GM04504 (cell line): ENCODE data around the gene BANP.
"Not testable (repeated sequence)": the region's sequence is repeated elsewhere in the genome, so short reads cannot be mapped to it uniquely, and the experiment has no call there.

ENCODE experiments used
- DNase-seq: peaks from one replicate; pipeline ENCODE4 v3.0.0-alpha.2; 2012; ENCODE audit warnings: low read depth

BANP gene

DNA sequence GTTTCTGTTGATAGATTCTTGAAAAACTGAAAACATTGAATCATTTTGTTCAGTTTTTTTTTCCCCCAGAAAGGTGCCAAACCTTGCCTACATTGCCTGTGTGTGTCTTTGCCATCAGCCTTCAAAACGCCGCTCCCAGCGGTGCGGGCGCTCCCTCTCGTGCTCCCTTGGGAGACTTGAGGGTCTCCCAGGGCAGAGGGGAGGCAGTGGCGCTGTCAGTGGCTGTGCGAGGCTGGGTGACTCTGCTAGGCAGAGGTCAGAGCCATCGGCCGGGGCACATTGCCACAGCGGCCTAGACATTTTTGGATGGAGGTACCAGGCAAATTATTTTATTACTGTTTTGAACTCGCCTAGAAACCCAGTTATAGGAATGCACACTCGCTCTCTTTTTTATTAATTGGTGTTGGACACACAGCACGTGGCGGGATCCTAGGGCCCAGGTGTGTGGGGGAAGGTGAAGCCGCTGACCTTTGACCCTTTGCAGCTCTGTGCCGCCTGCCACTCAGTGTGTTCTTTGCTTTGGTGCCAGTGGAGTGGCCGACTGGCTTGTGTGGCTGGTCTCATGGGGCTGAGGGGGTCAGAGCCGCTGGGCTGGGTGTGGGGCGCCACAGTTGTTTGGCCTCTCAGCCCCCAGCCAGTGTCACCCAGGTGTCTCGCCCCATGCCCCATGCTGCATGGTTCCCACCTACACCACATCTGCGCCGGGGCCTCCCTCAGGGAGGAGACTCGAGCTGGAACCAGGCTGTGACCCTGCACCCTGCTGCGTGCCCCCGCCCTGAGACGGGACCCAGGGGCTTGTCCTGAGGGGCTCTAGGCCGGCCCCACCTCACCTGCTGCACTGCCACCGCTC, 115.7 kb downstream of the BANP start:
- no peak for DNase-seq

DNA sequence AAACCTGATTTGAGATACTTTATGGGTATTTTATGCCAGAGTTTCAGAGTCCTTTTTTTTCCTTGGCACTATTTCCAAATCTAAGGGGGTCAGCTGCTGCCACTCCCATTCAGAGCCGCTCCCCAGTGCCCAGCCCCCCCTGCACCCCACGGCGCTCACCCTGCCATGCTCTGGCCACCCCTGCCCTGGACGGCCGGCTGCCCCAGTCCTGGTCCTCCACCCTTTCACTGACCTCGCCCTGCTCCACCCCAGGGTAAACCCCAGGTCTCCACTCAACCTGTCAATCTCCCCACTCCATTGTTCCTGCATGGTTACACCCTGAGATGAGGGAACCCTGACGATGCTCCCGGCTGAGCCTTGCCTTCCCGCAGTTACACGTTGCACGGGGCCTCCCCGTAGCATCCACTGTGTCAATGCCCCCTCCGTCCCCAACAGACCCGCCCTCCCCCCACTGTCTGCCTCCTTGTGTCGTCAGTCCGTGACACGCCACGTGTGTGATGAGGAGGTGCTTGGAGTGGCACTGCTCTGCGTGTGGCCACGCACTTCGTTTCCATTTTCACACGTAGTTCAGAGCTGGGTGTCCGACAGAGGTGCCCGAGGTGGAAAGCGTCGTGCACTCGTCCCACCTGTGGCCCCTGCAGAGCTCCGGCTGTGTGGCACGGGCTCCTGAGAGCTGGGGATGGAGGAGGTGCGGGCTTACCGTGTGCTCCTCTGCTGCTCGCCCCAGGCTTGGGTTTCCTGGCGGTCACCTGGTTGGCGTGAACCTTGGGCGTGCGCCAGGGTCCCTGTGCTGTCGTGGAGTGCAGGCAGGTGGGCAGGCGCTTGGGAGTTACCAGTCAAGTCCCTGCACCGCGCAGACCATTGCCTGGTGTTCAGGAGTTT, 116.5 kb downstream of the BANP start:
- no peak for DNase-seq

DNA sequence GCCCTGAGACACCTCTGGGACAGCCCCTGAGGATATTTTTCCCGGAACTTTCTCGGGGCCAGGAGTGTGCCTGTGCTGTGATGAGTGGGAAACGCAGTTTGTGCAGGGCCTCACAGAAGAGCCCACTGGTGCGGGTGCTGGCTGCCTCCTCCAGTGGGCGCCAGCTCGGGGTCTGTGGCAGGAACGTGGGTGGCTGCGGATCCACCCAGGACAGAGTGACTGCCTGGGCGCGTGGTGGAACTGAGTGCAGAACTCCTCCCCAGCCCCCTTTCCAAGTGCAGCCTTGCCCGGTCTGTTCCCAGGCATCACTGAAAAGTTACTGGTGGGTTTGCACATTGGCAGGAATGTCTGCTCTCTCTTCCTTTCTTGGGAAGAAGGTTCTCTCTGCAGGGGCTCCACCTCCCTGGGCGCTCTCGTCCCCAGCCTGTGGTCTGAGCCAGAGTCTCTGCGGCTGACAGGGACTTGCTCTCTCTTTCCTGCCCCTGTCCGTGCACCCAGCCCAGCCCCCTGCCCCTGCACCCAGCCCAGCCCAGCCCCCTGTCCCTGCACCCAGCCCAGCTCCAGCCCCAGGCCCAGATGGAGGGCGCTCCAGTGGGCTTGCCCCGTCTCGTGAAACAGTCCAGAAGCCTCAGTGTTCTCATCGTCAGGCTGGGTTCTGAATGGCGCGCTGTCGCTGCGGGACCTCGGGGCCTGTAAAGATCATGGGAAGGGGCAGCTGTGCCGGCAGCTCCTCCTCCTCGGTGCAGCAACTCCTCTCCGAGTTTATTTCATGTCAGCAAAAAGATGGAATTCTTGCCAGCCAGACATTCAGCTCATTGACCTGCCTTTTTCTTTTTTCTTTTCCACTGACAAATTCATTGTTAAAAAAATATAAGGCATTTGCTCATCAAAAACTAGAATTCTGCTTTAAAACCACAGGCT, 117.5 kb downstream of the BANP start:
- DNase-seq = no peak

DNA sequence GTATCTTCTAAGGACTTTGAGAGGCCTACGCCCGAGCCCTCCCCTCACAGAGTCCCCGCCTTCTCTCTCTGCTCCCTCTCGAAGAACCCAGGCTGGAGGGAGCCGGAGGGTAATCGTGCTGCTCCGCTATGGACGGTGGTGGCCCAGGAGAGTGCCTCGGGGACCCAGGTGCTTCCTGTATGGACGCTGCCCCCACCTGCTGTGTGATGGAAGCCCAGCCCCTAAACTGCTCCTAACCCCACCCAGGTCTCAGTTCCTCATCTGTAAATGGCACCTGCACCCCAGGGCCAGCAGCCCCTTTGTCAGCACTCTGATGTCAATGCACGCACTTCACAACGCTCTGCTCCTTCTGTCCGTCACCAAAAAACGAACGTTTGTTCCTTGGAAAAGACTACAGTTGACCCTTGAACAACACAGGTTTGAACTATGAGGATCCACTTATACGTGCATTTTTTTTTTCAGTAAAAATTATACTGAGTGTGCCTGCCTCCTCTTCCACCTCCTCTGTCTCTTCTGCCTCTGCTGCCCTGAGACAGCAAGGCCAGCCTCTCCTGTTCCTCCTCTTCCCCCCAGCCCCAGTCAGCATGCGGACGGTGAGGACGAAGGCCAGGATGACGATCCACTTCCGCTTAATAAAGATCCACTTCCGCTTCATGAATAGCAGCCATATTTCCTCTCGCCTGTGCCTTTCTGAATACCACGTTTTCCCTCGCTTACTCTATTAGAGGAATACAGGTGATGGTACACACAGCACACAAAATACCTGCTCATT, 118.3 kb downstream of the BANP start:
- DNase-seq = no peak

DNA sequence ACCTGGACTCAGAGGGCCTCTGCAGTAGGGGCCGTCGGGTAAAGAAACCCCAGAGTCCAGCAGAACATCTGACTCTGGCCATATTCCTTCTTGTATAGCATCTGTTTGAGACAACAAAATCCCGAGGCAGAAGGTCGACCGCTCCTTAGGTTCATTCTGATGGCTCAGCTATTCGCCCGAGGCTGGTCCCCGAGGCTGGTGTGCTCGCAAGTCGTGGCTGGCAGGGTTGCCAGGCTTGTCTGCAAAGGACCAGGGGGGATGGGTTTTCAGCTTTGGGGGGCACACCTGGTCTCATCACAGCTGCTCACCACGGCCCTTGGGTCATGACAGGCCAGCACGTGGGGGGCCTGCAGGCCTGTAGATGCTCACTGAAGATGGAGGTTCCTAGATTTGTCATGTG, 119.1 kb downstream of the BANP start:
- DNase-seq = no peak

DNA sequence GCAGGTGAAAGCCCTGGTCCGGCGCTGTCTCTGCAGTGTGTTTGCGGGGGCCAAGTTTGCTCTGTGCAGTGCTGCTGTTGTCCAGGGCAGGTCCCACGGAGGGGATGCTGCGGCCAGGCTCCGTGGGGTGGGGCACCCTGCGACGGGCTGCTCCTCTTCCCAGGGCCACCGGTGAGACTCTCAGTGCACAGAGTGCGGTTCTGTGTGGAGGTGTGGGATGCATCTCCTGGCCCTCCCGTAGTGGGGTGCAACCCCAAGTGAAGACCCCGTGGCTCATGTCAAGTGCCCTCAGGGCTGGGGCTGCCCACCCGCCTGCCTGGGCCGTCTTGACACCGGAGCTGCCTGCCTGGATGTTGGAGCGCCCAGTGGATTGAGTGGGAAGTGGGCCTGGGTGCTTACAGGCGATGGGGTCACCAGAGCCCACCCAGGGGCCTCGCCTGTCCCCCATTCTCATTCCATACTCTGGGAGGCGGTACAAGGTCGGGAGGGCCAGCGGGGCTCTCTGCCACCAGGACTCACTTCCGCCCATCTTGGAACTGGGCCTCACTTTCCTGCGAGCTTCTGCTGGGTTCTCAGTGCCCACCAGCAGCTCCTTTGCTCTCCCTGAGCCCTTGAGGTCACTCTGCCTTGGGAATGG, 119.9 kb downstream of the BANP start:
- DNase-seq = no peak

DNA sequence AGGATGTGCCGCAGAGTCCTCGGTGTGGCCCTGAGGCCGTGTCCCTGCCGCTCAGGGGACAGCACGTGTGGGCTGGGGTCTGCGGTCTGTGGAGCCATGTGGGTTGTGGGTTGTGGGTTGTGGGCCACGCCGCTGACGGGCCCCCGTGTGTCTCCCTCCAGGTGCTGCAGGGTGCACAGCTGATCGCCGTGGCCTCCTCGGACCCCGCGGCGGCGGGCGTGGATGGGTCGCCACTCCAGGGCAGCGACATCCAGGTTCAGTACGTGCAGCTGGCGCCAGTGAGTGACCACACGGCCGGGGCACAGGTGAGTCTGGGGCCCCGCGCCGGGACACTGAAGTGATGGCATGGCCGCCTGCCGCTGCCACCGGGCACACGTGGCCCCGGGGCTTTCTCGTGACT, 120.7 kb downstream of the BANP start:
- no peak for DNase-seq

DNA sequence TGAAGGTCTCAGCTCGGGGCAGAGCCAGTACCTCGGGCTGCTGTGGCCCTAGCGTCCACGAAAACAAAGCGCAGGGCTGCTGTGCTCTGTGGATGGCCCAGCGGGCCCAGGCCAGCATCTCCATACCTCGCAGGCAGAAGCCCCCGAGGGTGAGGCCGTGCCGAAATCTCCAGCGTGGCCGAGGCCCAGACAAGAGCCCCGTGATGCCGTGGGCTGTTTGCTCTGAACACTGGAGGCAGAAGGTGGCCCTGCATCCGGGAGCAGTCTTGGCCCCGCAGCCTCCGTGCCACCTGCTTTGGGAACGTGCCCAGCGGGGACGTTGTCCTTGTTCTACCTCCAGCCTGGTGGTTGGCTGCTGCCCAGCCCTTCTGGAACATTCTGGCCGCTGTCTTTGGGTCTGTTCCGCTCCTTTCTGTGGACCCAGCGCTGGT, 121.4 kb downstream of the BANP start:
- DNase-seq = no peak

DNA sequence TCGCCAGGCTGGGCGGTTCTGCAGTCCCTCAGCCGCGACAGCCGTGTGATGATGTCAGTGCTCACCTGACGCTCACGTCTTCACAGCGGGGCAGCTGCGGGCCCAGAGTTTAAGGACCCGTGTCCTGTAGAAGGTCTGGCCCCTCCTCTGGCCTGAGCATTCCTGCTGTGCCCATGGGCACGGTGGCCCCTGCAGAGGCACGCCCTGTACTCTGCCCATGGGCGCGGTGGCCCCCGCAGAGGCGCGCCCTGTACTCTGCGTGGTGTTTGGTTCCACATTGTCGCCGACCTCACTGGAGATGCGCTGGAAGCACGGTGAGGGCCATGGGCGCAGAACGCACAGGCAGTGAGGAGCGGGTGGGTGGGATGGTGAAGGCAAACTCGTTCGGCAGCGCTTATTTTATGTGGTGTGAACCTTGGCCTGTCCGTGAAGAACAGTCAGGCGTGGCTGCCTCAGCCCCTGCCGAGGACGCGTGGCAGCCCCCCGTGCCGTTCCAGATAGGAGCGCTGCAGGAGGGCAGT, 122.0 kb downstream of the BANP start:
- no peak for DNase-seq

DNA sequence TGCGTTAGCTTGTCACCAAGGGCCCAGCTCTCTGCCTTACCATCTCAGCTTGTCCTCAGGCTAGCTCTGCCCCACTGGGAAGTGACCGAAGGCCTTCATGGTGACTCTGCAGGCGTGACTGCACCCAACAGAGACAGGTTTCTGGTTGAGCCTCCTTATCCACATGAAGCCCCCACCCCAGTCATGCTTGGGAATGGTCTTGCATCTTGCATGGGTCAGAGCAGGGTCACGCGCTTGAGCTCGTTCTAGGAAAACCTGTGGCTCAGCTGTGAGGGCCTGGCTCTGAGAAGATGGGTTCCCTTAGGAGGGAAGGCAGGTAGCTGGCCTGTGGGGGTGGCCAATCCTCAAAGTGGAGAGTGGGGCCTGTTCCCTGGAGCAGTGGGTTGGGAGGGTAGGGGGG, 122.8 kb downstream of the BANP start:
- DNase-seq = no peak

DNA sequence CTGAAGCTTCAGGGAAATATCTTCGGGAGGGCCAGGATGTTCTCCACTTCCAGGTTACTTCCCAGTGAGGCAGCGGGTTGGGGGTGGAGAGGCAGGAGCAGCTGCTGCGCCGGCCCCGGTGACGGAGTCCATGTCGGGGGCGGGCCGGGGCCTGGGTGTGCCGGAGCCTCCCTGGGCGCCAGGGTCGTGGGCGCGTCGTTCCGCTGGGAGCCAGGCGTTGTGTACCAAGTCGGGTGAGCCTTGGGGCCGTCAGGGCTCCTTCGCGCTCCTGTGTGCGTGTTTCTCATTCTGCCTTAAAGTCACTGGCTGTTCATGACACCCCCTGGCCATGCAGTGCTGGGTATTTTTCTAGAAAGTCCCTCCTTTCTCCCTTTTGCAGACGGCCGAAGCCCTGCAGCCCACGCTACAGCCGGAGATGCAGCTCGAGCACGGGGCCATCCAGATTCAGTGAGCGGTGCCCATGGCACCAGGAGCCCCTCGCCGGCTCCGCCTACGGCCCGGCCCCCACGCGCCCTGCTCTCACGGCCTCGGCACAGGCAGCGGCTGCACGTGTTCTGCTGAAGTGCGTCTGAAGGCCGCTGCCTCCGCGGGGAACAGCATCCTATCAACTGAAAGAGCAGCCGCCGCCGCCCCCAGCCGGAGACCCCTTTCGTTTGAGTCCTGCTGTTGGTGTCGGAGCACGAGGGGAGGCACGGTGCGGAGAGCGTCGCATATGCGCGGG, 125.1 kb downstream of the BANP start:
- no peak for DNase-seq

DNA sequence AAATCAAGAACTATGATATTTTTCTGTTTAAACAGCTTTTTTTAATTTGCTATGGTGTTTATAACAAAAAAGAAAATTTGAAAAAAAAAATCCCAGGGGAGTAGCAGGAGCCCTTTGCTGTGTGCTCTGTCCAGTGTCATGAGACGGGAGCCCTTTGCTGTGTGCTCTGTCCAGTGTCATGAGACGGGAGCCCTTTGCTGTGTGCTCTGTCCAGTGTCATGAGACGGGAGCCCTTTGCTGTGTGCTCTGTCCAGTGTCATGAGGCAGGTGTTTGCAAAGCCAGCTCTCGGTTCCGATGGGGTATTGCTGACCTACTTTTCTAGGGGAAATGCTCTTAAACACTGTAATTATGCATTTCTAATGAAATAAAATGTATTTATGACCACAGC, 125.7 kb downstream of the BANP start:
- not testable (repeated sequence) for DNase-seq

DNA sequence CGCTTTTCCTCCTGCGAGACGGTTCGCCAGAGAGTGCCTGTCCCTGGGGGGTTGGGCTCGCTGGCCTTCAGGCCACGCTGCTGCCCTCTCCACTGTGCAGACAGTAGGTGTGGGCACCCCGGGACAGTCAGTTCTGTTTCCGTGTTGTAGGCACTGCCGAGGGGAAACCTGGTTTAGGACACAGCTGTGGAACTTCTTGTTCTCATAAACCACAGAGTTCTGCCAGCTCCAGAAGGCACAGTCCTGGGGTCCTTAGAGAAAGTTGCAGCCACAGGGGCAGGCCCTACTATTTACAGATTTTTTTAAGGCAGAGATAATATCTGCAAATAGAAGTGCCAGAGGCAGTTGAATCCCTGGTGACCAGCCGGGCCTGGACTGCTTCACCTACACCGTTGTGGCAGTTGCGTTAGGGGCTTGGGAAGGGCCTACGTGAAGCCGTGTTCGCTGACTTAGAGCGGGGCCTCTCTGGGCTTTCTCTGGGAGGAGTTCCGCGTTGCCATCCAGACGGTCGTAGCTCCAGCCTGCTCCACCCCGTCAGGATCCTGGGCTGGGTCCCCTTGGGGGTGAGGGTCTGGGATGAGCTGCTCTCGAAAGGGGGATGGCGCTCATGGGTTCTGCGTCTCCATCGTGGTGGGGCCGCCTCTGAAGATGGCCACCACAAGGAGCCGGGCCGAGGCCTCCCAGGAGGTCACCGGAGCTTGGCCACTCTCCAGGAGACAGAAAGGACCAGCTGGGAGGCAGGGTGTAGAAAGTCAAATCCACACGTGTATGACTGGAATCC, 126.3 kb downstream of the BANP start:
- no peak for DNase-seq

DNA sequence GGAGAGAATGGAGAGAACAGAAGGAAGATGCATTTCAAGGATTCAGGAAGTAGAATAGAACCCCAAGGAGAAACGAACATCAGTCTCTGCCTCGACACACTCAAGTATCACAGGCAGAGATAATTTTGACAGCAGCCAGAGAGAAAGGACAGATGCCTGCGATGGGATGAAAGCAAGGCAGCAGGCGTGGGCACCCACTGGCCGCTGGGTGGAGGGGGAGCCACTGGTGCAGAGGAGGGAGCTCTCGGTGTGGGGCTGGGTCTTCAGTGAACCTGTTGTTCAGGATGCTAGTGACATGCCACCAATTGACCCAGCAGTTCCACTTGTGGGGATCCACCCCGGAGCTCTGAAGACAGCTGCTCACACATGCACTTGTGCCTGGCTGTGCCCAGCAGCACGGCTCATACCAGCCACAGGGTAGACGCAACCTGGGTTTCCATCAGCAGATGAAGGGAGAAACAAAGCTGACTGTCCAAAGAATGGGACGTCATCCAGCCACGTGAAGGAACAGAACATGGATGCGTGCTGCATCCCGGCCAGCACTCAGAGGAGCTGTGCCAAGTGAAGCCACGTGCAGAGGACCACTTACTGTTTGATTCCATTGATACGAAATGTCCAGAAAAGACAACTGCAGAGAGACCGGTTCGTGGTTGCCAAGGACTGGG, 127.0 kb downstream of the BANP start:
- no peak for DNase-seq

DNA sequence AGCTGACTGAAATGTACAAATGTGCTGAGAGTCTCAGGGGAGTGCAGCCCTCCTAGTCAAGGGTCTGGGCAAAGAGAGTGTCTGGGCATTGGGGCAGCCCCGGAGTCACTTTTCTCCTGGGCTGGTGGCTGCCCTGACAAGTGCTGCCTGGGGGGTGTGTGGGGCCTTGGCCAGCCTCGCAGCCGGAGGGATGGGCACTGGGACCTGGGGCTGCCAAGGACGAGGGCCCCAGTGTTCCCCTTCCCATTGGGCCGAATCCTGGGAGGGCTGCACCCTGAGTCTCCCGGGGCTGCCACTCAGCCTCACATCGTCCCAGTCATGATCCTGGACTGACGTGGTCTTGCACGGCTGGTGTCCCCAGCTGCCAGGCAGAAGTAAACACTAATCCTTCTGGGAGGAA, 132.3 kb downstream of the BANP start:
- no peak for DNase-seq

DNA sequence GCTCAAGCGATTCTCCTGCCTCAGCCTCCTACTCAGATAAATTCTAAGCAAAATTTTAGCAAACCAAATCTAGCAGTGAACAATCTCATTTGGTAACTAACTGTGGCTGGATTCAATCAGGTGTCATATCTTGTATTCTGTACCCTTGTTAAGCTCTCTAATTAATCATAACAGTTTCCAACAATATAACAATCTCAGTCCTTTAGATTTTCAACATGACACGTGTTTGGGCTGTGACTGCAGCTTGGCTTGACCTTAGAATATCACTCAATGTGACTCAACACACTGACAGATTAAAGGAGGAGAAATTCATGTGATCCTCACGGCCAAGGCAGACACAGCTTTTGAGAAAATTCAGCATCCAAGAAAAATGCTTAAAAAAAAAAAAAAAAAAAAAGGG, 133.6 kb downstream of the BANP start:
- peak; percentile 56 for DNase-seq

DNA sequence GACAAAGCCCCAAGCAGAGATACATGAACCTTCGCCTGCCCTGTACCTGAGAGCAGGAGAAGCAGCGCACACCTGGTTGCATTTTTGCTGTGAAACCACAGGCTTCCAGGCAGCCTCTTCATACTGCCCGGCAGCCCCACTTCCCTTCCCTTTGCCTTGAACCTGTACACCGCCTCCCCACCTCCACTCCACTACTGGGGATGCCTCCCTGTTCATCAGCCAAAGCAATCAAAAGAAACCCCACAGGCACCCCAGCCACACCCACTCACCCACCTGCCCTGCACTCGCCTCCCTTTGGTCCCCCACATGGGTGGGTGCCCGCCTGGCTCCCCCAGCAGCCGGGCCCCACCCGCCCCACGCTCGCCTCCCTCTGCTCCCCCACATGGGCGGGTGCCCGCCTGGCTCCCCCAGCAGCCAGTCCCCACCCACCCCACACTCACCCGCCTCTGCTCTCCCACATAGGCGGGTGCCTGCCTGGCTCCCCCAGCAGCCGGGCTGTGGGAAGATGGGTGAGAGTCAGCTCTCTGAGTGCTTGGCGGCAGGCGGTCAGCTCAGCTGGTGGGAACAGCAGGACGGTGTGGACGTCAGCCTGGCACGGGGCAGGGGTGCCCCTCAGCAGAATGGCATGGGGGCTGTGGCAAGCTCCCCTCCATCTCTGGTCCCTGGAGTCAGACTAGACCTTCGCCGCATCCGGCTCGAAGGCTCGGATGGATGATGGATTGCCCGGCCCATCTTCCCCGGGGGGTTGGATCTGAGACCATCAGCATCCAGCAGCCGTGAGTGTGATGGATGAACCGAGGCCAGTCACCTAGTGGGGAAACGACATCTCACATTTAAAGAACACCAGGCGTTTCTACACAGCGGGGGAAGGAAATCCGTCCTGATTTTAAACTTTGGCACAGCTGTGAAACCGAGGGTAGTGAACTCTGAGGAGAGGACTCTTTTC, 135.6 kb downstream of the BANP start:
- DNase-seq = no peak

DNA sequence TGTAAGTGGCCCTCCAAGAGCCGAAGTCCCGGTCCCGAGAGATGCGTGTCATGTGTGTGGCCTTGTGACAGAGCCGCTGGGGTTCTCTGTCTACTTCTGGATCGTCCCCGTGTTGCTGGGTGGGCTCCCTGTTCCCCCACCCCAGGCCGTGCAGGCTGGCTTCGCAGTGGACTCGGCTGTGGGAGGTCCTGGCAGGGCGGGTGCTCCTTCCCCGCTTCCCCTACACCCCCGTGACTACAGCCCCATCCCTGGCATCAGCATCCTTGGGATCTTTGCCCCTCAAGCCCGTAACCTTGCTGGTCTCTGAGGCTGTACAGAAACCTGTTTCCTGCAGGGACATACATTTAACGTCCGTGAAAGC, 136.3 kb downstream of the BANP start:
- no peak for DNase-seq
